HAP-1 (cell line): ENCODE measurements around the gene ADAP1.
"Not testable (repeated sequence)": the region's sequence is repeated elsewhere in the genome, so short reads cannot be mapped to it uniquely, and the experiment has no call there.

Experiments used
- DNase-seq, 2 experiments: peaks; one replicate each; pipeline ENCODE4 v3.0.0-alpha.2; 2016 to 2020; ENCODE audit warnings: low spot score in 2 of 2
- H3K27me3 ChIP-seq: fragments of 250-450 bp; sonication (Bioruptor Pico); 2 replicates; pipeline ENCODE4 v1.5.1; 2020; ENCODE audit warnings: low read depth, mild to moderate bottlenecking, moderate library complexity
- H3K36me3 ChIP-seq: fragments of 250-450 bp; sonication (Bioruptor Pico); replicated peaks from 2 replicates; pipeline ENCODE4 v1.5.1; 2020; ENCODE audit warnings: mild to moderate bottlenecking
- H3K4me1 ChIP-seq: fragments of 250-450 bp; sonication (Bioruptor Pico); 2 replicates; pipeline ENCODE4 v1.5.1; 2020; ENCODE audit warnings: mild to moderate bottlenecking
- H3K4me3 ChIP-seq: fragments of 250-450 bp; sonication (Bioruptor Pico); 2 replicates; pipeline ENCODE4 v1.5.1; 2020; ENCODE audit warnings: mild to moderate bottlenecking, moderate library complexity
- H3K9me3 ChIP-seq: fragments of 250-450 bp; sonication (Bioruptor Pico); 2 replicates; pipeline ENCODE4 v1.5.1; 2020; ENCODE audit warnings: mild to moderate bottlenecking, moderate library complexity
- in situ Hi-C: fragments of 300-500 bp; cut with MboI; formaldehyde crosslinking; loops from 3 replicates; pipeline ENCODE4 v1.14.3; 2020; ENCODE audit warnings: low sequenced_read_pairs, inconsistent platforms, mixed read lengths

Gene ADAP1

DNA sequence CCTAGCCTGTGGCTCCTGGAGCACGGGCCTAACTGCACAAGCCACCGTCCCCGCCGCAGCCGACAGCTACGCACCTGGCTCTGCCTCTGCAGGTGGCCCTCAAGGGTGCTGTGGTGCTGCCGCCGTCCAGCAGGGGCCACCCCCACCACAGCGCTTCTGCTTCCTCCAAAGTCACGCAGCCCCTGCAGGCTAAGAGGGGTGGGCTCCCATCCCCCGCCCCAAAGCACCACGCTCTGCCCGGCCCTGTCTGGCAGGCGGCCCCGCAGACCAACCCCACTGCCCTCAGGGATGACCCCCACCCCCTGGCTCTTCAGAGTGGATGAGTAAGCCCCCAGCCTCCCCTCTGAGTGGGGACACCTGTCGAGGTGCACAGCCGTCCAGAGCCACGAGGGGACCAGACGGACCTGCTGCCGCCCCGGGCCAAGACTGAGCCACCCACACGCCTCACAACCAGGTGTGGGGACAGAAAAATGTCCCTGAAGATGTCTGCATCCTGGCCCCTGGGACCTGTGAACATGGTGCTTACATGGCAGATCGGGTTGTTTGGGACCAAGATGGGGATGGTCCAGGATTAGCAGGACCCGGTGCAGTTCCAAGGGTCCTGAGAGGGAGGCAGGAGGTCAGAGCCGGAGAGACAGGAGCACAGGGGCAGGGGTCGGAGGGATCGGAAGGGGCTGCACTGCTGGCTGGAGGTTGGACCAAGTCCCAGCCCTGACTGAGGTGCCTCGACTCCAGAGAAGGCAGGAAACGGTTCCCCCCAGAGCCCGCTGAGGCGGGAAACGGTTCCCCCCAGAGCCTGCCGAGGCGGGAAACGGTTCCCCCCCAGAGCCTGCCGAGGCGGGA, 9.0 kb upstream of the ADAP1 start:
- Histone ChIP-seq H3K4me1 (no peaks in the 10 kb centered on the region), H3K27me3 (no peaks in the 10 kb centered on the region), H3K9me3 (no peaks in the 10 kb centered on the region), H3K4me3 (no peak overlapping the region), H3K36me3 (peaks cover 4% of the 10 kb centered on the region)
- in situ Hi-C loops, result no loop called here
- peak in 1 of 2 experiments; percentile 35 for DNase-seq

DNA sequence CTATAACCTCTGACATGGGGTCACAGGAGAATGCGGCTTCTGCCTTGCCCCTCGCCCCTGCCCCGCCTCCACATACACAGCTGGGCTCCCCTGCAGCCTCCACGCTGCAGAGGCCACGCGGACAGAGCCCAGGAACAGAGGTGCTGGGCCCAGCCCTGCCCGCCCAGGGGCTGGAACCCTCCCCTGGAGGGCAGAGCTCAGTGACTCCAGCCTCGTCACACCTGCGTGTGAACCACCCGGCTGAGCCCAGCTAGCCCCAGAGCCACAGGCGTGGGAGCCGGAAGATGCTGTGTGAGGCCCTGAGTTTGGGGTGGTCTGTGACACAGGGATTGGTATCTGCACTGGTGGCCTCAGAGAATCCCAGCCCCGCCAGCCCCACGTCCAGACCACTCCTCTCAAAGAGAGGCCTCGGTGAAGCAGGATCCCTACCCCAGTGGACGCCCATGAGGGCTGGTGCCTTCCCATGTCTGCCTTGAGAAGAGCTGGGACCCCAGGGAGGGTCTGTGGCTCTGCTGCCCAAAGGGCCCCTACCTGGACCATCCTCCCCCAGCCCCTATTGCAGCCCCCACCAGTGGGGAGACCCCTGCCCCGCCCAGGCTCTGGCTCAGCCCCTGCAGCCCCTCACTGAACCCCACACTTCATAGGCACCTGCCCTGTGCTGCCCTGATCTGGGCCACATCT, 8.1 kb upstream of the ADAP1 start:
- Histone ChIP-seq H3K36me3 (no peaks in the 10 kb centered on the region; the same call in none of the 2 replicates), H3K9me3 (no peaks in the 10 kb centered on the region), H3K4me1 (no peaks in the 10 kb centered on the region), H3K4me3 (no peak overlapping the region), H3K27me3 (no peaks in the 10 kb centered on the region)
- no peak for DNase-seq
- in situ Hi-C loops, result no loop called here

DNA sequence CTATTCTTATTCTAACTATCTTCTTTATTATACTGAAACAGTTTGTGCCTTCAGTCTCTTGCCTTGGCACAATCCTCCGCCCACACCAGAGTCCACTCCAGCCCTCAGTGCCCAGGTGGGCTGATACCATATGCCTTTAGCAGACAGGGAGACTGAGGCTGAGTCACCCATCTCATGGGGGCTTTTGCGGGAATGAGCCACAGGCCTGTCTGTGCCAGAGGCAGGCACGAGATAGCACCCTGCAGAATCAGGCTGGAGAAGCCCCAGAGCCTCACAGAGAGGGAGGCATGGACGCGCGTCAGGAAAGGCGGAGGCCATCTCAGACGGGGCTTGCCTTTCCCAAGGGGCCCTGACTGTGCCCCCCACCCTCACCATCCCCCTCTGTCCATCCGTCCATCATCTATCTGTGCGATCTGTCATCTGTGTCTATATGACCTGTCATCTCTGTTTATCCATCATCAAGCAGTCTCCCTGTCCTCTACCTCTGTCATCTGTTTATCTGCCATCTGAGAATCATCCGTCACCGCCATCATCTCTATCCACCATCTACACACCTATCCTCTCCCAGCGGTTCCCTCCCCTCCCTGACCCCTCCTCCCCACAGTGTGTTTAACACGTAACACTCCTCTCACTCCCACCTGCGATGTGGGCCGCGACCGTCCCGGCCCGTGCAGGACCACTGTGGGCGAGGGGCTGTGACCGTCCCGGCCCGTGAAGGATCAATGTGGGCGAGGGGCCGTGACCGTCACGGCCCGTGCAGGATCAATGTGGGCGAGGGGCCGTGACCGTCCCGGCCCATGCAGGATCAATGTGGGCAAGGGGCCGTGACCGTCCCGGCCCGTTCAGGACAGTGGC, 7.3 kb upstream of the ADAP1 start:
- H3K4me1 ChIP-seq, result no peaks in the 10 kb centered on the region
- in situ Hi-C loops, result no loop called here
- H3K9me3 ChIP-seq, result no peaks in the 10 kb centered on the region
- H3K4me3 ChIP-seq, result no peak overlapping the region
- DNase-seq, result no peak
- no peaks in the 10 kb centered on the region for H3K27me3 ChIP-seq
- no peaks in the 10 kb centered on the region; the same call in 1 of the 2 replicates for H3K36me3 ChIP-seq

DNA sequence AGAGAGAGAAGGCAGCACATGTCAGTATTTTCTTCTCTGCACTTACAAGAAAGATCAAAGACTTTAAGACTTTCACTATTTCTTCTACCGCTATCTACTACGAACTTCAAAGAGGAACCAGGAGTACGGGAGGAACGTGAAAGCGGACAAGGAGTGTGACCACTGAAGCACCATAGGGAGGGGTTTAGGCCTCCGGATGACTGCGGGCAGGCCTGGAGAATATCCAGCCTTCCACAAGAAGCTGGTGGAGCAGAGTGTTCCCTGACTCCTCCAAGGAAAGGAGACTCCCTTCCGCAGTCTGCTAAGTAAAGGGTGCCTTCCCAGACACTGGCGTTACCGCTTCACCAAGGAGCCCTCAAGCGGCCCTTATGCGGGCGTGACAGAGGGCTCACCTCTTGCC, 6.5 kb upstream of the ADAP1 start:
- H3K27me3 ChIP-seq, H3K9me3 ChIP-seq, in situ Hi-C loops, H3K4me1 ChIP-seq, H3K36me3 ChIP-seq, H3K4me3 ChIP-seq, DNase-seq: not testable (repeated sequence)

DNA sequence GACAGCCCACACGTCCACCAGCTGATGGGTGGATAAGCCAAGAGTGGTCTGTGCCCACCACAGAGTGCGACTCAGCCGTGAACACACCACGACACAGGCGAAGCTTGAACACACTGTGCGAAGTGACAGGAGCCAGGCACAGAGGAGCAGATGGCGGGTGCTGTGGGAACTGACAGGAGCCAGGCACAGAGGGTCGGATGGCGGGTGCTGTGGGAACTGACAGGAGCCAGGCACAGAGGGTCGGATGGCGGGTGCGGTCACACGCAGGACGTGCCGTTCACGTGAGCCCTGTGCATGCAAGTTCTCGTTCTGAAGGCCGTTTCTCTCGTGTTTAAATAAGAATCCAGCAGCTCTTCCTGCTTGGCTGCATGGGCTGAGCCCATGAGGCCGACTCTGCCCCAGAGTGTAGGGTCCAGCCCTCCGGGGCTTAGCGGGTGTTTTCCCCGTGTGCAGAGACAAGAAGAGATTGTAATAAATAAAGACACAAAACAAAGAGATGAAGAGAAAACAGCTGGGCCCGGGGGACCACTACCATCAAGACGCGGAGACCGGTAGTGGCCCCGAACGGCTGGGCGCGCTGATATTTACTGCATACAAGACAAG, 5.9 kb upstream of the ADAP1 start:
- in situ Hi-C loops, result no loop called here
- DNase-seq, result no peak
- H3K27me3 ChIP-seq, result no peaks in the 10 kb centered on the region
- no peaks in the 10 kb centered on the region for H3K9me3 ChIP-seq
- no peaks in the 10 kb centered on the region for H3K4me1 ChIP-seq
- H3K4me3 ChIP-seq, result no peak overlapping the region
- no peaks in the 10 kb centered on the region for H3K36me3 ChIP-seq

DNA sequence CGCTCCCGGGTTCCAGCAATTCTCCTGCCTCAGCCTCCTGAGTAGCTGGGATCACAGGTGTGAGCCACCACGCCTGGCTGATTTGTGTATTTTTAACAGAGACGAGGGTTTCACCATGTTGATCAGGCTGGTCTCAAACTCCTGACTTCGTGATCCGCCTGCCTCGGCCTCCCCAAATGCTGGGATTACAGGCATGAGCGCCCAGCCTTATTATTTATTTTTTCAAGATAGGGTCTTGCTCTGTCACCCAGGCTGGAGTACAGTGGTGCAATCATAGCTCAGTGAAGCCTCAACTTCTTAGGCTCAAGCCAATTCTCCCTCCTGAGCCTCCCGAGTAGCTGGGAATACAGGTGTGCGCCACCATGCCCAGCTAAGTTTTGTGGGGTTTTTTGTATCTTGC, 5.3 kb upstream of the ADAP1 start:
- H3K27me3 ChIP-seq, DNase-seq, H3K36me3 ChIP-seq, H3K9me3 ChIP-seq, in situ Hi-C loops, H3K4me1 ChIP-seq, H3K4me3 ChIP-seq: not testable (repeated sequence)

DNA sequence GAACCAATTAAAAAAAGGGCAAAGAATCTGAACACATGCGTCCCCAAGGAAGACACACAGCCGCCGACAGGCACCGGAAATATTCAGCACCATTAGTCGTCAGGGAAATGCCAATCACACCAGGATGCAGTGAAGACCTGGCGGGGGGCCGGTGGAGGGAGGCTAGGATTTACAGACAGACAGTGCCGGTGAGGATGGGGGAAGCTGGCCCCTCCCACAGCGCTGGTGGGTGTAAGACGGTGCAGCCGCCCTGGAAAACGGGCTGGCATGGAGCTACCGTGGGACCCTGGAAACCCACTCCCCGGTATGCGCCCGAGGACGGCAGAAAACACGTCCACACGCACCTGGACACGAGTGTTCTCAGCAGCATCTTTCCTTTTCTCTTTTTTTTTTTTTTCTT, 4.8 kb upstream of the ADAP1 start:
- Histone ChIP-seq H3K4me1 (no peaks in the 10 kb centered on the region), H3K9me3 (no peaks in the 10 kb centered on the region), H3K36me3 (no peaks in the 10 kb centered on the region), H3K27me3 (no peaks in the 10 kb centered on the region), H3K4me3 (no peak overlapping the region)
- DNase-seq, result no peak
- in situ Hi-C loops, result no loop called here

DNA sequence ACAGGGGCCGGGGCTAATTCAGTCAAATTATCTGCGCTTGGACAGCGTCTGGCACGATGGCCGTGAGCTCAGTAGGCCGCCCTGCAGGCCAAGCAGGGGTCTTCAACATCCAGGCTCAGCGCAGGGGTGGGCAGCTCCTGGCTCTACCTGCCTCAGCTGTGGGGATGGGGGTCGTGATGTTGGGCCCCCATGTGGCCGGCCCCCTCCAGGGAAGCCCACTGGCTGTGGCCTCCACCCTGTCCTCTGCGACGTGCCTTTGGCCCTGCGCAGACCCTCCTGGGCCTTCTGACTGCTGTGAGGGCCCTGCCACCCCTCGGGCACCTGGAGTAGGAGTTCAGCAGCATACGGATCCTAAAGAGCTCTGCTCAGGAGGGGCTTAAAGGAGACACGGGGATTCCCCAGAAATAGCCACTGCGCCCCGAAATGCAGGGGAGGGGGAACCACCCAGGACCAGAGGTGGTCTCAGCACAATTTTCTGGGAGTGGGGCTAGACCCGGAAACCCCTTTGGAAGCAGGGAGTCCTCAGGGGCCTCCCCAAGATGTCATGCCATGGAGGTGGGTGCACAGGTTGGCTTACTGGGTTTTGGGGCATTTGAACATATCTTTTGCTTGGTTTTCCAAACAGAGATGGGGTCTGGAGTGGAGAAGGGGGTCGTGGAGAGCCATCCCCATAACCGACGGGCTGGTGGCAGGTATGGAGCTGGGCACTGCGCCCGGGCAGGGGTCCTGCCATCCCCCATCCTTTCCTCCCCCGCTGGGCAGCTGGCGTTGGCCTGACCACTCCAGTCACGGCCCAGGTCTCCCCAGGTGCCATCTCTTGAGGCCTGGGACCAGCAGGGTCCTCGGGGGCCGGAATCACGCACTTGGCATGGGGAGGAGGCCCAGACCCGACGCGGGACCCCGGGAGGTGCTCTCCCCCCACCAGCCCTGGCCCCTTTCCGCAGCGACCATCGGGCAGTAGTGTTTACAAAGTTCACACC, 4.0 kb upstream of the ADAP1 start:
- in situ Hi-C loops, result no loop called here
- no peak for DNase-seq
- Histone ChIP-seq H3K36me3 (no peaks in the 10 kb centered on the region), H3K4me3 (no peak overlapping the region), H3K9me3 (no peaks in the 10 kb centered on the region), H3K4me1 (no peaks in the 10 kb centered on the region), H3K27me3 (no peaks in the 10 kb centered on the region)

DNA sequence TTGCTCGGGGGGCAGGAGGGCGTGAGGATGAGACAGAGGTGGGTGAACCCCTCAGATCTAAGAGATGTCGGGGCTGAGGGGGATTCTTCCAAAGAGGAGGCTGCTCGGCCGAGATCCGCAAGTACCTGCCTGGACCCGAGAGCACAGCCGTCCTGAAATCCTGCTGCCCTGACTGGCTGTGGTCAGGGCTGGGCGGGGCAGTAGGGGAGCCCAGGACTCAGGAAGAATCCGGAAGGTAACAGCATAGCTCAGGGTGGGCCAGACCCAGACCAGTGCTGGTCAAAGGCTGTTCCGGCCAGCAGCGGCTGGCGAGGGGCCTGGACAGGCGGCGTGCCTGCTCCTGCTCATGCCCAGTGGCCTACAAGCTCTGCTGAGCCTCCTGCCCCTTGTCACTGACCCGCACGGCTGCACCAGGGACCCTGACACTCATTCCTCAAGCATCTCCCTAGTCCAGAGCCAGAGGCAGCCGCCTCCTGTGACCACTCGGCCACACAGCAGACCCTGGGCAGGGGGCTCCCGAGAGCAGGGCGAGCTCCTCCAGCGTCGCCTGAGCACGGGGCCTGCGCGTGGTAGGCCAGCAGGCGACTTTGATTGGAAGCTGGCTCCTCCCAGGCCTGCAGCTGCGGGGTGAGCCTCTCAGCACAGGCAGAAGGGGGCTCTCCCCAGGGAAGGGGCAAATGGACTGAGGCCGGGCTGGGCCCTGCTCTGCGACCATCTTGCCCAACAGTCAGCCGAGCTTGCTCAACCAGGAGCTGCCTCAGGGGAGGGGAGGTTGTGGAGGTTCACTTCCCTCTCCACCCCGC, 3.1 kb upstream of the ADAP1 start:
- Histone ChIP-seq H3K4me3 (no peak overlapping the region), H3K36me3 (no peaks in the 10 kb centered on the region), H3K4me1 (no peaks in the 10 kb centered on the region), H3K9me3 (no peaks in the 10 kb centered on the region), H3K27me3 (no peaks in the 10 kb centered on the region)
- no peak for DNase-seq
- in situ Hi-C loops, result no loop called here

DNA sequence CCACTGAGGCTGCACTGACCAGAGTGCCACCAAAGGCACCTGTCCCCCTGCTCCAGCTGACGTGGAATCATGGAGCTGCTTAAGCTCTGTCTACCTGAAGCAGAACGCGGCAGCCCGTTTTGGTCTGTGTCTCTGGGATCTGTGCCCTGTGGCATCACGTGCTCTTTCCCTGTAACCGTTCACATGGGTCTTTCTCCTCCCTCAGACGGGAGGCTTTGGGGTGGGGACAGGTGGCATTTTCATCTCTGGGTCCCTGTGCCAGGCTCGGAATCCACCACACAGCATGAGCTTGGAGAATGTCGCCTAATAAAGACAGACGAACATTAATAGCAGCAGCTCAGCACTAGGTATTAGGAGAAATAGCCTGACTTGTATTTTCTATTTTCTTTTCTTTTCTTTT, 1.6 kb upstream of the ADAP1 start:
- H3K27me3 ChIP-seq, result no peaks in the 10 kb centered on the region
- no peak for DNase-seq
- no peaks in the 10 kb centered on the region for H3K36me3 ChIP-seq
- no peaks in the 10 kb centered on the region for H3K9me3 ChIP-seq
- H3K4me3 ChIP-seq, result no peak overlapping the region
- no peaks in the 10 kb centered on the region for H3K4me1 ChIP-seq
- in situ Hi-C loops, result no loop called here

DNA sequence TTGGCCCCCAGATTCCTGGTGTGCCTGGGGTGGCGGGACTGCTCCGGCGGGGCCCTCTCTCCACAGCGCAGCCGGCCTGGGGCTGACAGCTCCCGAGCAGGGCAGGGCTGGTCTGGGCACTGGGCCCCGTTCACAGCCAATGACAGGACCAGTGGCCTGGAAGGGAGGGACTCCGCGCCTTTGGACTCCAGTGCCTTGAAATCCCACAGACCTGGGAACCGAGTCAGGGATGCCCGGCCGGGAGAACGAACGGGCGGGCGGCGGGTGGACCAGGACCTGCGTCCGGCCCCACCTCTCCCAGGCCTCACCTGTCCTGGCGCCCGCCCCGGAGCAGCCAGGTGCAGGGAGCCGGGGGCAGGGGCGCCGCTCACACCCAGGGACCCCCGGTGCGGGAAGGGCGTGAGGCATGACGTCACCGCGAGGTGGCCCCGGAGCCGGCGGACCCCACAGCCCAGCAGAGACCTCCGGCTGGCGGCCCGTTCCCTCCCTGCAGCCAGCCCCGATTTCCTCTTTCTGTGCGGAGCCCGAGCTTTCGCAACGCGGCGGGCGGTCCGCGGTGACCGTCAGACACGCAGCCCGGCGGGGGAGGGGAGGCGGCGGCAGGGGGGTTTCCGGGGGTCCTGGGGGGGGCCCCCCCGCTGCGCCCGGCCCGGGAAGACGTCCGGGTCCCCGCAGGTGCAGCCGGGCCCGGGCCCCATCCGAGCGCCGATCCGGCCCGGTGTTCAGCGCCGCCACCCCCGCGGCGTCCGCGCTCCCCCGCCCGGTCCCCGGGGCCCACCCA, 743 bp downstream of the ADAP1 start:
- Histone ChIP-seq H3K27me3 (no peaks in the 10 kb centered on the region), H3K36me3 (no peaks in the 10 kb centered on the region), H3K4me1 (no peaks in the 10 kb centered on the region), H3K9me3 (no peaks in the 10 kb centered on the region), H3K4me3 (peak overlapping the region; percentile 41)
- in situ Hi-C loops, result no loop called here
- DNase-seq, result peak in 1 of 2 experiments; percentile 67
